WTC11 (cell line): ENCODE data around the gene SMCO2. TPM values are rescaled to one million over a fixed set of nuclear protein-coding genes. Genes with fewer than 3 reads are reported as not detected.

ENCODE experiments used
- ATAC-seq: fragments of 200-7000 bp; cut with Tn5 transposase; 2 replicates; pipeline ENCODE4 v1.10.0; 2021; ENCODE audit warnings: mild to moderate bottlenecking, moderate library complexity
- CTCF ChIA-PET: fragments of 300-600 bp; sonication (Branson Sonifier 250); formaldehyde crosslinking; loops from one replicate; lab custom pipeline; 2021; ENCODE audit warnings: antibody characterized with exemption; lab: Charles Lee
- POLR2A ChIA-PET: fragments of 350-600 bp; sonication (Branson Sonifier 250); formaldehyde crosslinking; loops from one replicate; lab custom pipeline; 2021; ENCODE audit warnings: antibody characterized with exemption; lab: Charles Lee
- DNase-seq: peaks from one replicate; pipeline ENCODE4 v3.0.0; 2021; ENCODE audit warnings: low spot score
- H3K27ac Mint-ChIP-seq: 2 replicates; pipeline ENCODE4 v1.8.0; 2021; ENCODE audit warnings: mixed read lengths
- H3K27me3 Mint-ChIP-seq: 2 replicates; pipeline ENCODE4 v1.8.0; 2021; ENCODE audit warnings: low read depth, mild to moderate bottlenecking, moderate library complexity, mixed read lengths
- H3K36me3 Mint-ChIP-seq: 2 replicates; pipeline ENCODE4 v1.8.0; 2021; ENCODE audit warnings: mixed read lengths
- H3K4me1 Mint-ChIP-seq: 2 replicates; pipeline ENCODE4 v1.8.0; 2022; ENCODE audit warnings: mixed read lengths
- H3K4me3 Mint-ChIP-seq: 2 replicates; pipeline ENCODE4 v1.8.0; 2021; ENCODE audit warnings: mild to moderate bottlenecking, moderate library complexity, mixed read lengths
- H3K9me3 Mint-ChIP-seq: 2 replicates; pipeline ENCODE4 v1.8.0; 2021; ENCODE audit warnings: mixed read lengths
- CREM ChIP-seq: sonication (generic); formaldehyde crosslinking; IDR thresholded peaks from 2 replicates; pipeline ENCODE4 v1.8.1; 2022; ENCODE audit warnings: mild to moderate bottlenecking, missing genetic modification reagents, moderate library complexity
- FOXP1 ChIP-seq: sonication (generic); formaldehyde crosslinking; IDR thresholded peaks from 2 replicates; pipeline ENCODE4 v1.8.0; 2022; ENCODE audit warnings: missing genetic modification reagents, mild to moderate bottlenecking, moderate library complexity, borderline replicate concordance
- JUN ChIP-seq: sonication (generic); formaldehyde crosslinking; IDR thresholded peaks from 2 replicates; pipeline ENCODE4 v1.8.0; 2023; ENCODE audit warnings: mild to moderate bottlenecking, missing genetic modification reagents
- NR3C1 ChIP-seq: sonication (generic); formaldehyde crosslinking; conservative IDR thresholded peaks from 2 replicates; pipeline ENCODE4 v1.8.1; 2023; ENCODE audit warnings: low read depth, mild to moderate bottlenecking, missing genetic modification reagents
- OVOL2 ChIP-seq: fragments of 250-450 bp; sonication (Bioruptor Pico); IDR thresholded peaks from 2 replicates; pipeline ENCODE4 v1.9.0; 2021; ENCODE audit warnings: mild to moderate bottlenecking, borderline replicate concordance
- SMAD4 ChIP-seq: sonication (generic); formaldehyde crosslinking; IDR thresholded peaks from 2 replicates; pipeline ENCODE4 v1.8.0; 2022; ENCODE audit warnings: mild to moderate bottlenecking, missing genetic modification reagents
- TCF7 ChIP-seq: sonication (generic); formaldehyde crosslinking; IDR thresholded peaks from 2 replicates; pipeline ENCODE4 v1.8.0; 2022; ENCODE audit warnings: mild to moderate bottlenecking, low read depth, missing genetic modification reagents, moderate library complexity
- USF1 ChIP-seq: sonication (generic); formaldehyde crosslinking; IDR thresholded peaks from 2 replicates; pipeline ENCODE4 v1.8.0; 2022; ENCODE audit warnings: mild to moderate bottlenecking, missing genetic modification reagents
- ZNF219 ChIP-seq: sonication (generic); formaldehyde crosslinking; IDR thresholded peaks from 2 replicates; pipeline ENCODE4 v1.8.0; 2023; ENCODE audit warnings: missing genetic modification reagents, mild to moderate bottlenecking, borderline replicate concordance
- ZNF423 ChIP-seq: fragments of 250-450 bp; sonication (Bioruptor Pico); IDR thresholded peaks from 2 replicates; pipeline ENCODE4 v2.1.2; 2022; ENCODE audit warnings: mild to moderate bottlenecking, moderate library complexity
- total RNA-seq: library from RNA; stranded (reverse); gene quantifications from 3 replicates; pipeline ENCODE4 v1.2.3, GENCODE V29; 2021
- TF ChIP-seq, protein P1 (sequence below): sonication (generic); formaldehyde crosslinking; IDR thresholded peaks from 2 replicates; pipeline ENCODE4 v1.8.0; 2022; ENCODE audit warnings: missing genetic modification reagents
- TF ChIP-seq, protein P2 (sequence below): sonication (generic); formaldehyde crosslinking; IDR thresholded peaks from 2 replicates; pipeline ENCODE4 v1.8.1; 2022; ENCODE audit warnings: mild to moderate bottlenecking, moderate library complexity, missing genetic modification reagents
- TF ChIP-seq, protein P3 (sequence below): sonication (generic); formaldehyde crosslinking; IDR thresholded peaks from 2 replicates; pipeline ENCODE4 v1.8.0; 2023; ENCODE audit warnings: mild to moderate bottlenecking, missing genetic modification reagents
- TF ChIP-seq, protein P4 (sequence below): sonication (generic); formaldehyde crosslinking; IDR thresholded peaks from 2 replicates; pipeline ENCODE4 v1.8.0; 2023; ENCODE audit warnings: missing genetic modification reagents, mild to moderate bottlenecking, borderline replicate concordance
- TF ChIP-seq, protein P5 (sequence below): sonication (generic); formaldehyde crosslinking; IDR thresholded peaks from 2 replicates; pipeline ENCODE4 v1.8.0; 2022; ENCODE audit warnings: mild to moderate bottlenecking, missing genetic modification reagents
- TF ChIP-seq, protein P6 (sequence below): sonication (generic); formaldehyde crosslinking; IDR thresholded peaks from 2 replicates; pipeline ENCODE4 v1.8.1; 2022; ENCODE audit warnings: low read depth, mild to moderate bottlenecking, moderate library complexity, missing genetic modification reagents, borderline replicate concordance

Gene SMCO2
- total RNA-seq, 1 experiment from 2014 or later, result 0.52 TPM

GRCh38 chr12:27449026-27449425 lies 2.5 kb downstream of the SMCO2 start:
- no peaks in the 10 kb centered on the region for H3K27me3 Mint-ChIP-seq
- H3K9me3 Mint-ChIP-seq, result peaks cover 7% of the 10 kb centered on the region
- no peaks in the 10 kb centered on the region for H3K36me3 Mint-ChIP-seq
- no peak for DNase-seq
- H3K27ac Mint-ChIP-seq, result no peak overlapping the region
- peaks cover 9% of the 10 kb centered on the region for H3K4me1 Mint-ChIP-seq
- CTCF ChIA-PET, result no interaction called here
- TF ChIP-seq, protein P1, sequence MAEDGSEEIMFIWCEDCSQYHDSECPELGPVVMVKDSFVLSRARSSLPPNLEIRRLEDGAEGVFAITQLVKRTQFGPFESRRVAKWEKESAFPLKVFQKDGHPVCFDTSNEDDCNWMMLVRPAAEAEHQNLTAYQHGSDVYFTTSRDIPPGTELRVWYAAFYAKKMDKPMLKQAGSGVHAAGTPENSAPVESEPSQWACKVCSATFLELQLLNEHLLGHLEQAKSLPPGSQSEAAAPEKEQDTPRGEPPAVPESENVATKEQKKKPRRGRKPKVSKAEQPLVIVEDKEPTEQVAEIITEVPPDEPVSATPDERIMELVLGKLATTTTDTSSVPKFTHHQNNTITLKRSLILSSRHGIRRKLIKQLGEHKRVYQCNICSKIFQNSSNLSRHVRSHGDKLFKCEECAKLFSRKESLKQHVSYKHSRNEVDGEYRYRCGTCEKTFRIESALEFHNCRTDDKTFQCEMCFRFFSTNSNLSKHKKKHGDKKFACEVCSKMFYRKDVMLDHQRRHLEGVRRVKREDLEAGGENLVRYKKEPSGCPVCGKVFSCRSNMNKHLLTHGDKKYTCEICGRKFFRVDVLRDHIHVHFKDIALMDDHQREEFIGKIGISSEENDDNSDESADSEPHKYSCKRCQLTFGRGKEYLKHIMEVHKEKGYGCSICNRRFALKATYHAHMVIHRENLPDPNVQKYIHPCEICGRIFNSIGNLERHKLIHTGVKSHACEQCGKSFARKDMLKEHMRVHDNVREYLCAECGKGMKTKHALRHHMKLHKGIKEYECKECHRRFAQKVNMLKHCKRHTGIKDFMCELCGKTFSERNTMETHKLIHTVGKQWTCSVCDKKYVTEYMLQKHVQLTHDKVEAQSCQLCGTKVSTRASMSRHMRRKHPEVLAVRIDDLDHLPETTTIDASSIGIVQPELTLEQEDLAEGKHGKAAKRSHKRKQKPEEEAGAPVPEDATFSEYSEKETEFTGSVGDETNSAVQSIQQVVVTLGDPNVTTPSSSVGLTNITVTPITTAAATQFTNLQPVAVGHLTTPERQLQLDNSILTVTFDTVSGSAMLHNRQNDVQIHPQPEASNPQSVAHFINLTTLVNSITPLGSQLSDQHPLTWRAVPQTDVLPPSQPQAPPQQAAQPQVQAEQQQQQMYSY (CRISPR knock-in tag), result no peak
- TF ChIP-seq OVOL2 (CRISPR knock-in tag) (no peak), CREM (CRISPR knock-in tag) (no peak), ZNF423 (CRISPR knock-in tag) (no peak), SMAD4 (CRISPR knock-in tag) (no peak), TCF7 (CRISPR knock-in tag) (no peak), JUN (no peak), ZNF219 (CRISPR knock-in tag) (no peak), NR3C1 (no peak), USF1 (CRISPR knock-in tag) (no peak), FOXP1 (CRISPR knock-in tag) (no peak)
- TF ChIP-seq, protein P2, sequence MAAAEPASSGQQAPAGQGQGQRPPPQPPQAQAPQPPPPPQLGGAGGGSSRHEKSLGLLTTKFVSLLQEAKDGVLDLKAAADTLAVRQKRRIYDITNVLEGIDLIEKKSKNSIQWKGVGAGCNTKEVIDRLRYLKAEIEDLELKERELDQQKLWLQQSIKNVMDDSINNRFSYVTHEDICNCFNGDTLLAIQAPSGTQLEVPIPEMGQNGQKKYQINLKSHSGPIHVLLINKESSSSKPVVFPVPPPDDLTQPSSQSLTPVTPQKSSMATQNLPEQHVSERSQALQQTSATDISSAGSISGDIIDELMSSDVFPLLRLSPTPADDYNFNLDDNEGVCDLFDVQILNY (CRISPR knock-in tag), result no peak
- TF ChIP-seq, protein P3, sequence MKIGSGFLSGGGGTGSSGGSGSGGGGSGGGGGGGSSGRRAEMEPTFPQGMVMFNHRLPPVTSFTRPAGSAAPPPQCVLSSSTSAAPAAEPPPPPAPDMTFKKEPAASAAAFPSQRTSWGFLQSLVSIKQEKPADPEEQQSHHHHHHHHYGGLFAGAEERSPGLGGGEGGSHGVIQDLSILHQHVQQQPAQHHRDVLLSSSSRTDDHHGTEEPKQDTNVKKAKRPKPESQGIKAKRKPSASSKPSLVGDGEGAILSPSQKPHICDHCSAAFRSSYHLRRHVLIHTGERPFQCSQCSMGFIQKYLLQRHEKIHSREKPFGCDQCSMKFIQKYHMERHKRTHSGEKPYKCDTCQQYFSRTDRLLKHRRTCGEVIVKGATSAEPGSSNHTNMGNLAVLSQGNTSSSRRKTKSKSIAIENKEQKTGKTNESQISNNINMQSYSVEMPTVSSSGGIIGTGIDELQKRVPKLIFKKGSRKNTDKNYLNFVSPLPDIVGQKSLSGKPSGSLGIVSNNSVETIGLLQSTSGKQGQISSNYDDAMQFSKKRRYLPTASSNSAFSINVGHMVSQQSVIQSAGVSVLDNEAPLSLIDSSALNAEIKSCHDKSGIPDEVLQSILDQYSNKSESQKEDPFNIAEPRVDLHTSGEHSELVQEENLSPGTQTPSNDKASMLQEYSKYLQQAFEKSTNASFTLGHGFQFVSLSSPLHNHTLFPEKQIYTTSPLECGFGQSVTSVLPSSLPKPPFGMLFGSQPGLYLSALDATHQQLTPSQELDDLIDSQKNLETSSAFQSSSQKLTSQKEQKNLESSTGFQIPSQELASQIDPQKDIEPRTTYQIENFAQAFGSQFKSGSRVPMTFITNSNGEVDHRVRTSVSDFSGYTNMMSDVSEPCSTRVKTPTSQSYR (CRISPR knock-in tag), result no peak
- TF ChIP-seq, protein P4, sequence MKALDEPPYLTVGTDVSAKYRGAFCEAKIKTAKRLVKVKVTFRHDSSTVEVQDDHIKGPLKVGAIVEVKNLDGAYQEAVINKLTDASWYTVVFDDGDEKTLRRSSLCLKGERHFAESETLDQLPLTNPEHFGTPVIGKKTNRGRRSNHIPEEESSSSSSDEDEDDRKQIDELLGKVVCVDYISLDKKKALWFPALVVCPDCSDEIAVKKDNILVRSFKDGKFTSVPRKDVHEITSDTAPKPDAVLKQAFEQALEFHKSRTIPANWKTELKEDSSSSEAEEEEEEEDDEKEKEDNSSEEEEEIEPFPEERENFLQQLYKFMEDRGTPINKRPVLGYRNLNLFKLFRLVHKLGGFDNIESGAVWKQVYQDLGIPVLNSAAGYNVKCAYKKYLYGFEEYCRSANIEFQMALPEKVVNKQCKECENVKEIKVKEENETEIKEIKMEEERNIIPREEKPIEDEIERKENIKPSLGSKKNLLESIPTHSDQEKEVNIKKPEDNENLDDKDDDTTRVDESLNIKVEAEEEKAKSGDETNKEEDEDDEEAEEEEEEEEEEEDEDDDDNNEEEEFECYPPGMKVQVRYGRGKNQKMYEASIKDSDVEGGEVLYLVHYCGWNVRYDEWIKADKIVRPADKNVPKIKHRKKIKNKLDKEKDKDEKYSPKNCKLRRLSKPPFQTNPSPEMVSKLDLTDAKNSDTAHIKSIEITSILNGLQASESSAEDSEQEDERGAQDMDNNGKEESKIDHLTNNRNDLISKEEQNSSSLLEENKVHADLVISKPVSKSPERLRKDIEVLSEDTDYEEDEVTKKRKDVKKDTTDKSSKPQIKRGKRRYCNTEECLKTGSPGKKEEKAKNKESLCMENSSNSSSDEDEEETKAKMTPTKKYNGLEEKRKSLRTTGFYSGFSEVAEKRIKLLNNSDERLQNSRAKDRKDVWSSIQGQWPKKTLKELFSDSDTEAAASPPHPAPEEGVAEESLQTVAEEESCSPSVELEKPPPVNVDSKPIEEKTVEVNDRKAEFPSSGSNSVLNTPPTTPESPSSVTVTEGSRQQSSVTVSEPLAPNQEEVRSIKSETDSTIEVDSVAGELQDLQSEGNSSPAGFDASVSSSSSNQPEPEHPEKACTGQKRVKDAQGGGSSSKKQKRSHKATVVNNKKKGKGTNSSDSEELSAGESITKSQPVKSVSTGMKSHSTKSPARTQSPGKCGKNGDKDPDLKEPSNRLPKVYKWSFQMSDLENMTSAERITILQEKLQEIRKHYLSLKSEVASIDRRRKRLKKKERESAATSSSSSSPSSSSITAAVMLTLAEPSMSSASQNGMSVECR (CRISPR knock-in tag), result no peak
- TF ChIP-seq, protein P5, sequence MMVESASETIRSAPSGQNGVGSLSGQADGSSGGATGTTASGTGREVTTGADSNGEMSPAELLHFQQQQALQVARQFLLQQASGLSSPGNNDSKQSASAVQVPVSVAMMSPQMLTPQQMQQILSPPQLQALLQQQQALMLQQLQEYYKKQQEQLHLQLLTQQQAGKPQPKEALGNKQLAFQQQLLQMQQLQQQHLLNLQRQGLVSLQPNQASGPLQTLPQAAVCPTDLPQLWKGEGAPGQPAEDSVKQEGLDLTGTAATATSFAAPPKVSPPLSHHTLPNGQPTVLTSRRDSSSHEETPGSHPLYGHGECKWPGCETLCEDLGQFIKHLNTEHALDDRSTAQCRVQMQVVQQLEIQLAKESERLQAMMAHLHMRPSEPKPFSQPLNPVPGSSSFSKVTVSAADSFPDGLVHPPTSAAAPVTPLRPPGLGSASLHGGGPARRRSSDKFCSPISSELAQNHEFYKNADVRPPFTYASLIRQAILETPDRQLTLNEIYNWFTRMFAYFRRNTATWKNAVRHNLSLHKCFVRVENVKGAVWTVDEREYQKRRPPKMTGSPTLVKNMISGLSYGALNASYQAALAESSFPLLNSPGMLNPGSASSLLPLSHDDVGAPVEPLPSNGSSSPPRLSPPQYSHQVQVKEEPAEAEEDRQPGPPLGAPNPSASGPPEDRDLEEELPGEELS (CRISPR knock-in tag), result no peak
- TF ChIP-seq, protein P6, sequence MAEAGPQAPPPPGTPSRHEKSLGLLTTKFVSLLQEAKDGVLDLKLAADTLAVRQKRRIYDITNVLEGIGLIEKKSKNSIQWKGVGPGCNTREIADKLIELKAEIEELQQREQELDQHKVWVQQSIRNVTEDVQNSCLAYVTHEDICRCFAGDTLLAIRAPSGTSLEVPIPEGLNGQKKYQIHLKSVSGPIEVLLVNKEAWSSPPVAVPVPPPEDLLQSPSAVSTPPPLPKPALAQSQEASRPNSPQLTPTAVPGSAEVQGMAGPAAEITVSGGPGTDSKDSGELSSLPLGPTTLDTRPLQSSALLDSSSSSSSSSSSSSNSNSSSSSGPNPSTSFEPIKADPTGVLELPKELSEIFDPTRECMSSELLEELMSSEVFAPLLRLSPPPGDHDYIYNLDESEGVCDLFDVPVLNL (CRISPR knock-in tag), result no peak
- TF ChIP-seq, all 79 proteins: peak for 0
- POLR2A ChIA-PET, result no interaction called here
- no peak for ATAC-seq
- H3K4me3 Mint-ChIP-seq, result no peak overlapping the region
